Fibroblast of the aortic adventitia (primary cell): ENCODE data around the gene RWDD2A. TPM values are rescaled to one million over a fixed set of nuclear protein-coding genes. Genes with fewer than 3 reads are reported as not detected.

ENCODE experiments used
- DNase-seq: peaks from one replicate; pipeline ENCODE4 v3.0.0-alpha.2; 2010; ENCODE audit warnings: low read depth
- H3K4me3 ChIP-seq: 2 replicates; pipeline ENCODE4 v1.5.1; 2011; ENCODE audit warnings: low read depth, mild to moderate bottlenecking, control low read depth, low read length, moderate library complexity
- total RNA-seq: library from RNA; depleted of rRNA; stranded (reverse); fragments of >200 nt; gene quantifications from 2 replicates; pipeline ENCODE4 v1.2.3, GENCODE V29; 2012; ENCODE audit warnings: low replicate concordance
- TF ChIP-seq, protein P1 (sequence below): IDR thresholded peaks from 2 replicates; pipeline ENCODE4 v1.5.1; 2011; ENCODE audit warnings: mild to moderate bottlenecking, low read length, control low read depth, inconsistent platforms; ENCODE audit not compliant: insufficient read depth

The RWDD2A gene
- total RNA-seq, 1 donor = 4.2 TPM

DNA sequence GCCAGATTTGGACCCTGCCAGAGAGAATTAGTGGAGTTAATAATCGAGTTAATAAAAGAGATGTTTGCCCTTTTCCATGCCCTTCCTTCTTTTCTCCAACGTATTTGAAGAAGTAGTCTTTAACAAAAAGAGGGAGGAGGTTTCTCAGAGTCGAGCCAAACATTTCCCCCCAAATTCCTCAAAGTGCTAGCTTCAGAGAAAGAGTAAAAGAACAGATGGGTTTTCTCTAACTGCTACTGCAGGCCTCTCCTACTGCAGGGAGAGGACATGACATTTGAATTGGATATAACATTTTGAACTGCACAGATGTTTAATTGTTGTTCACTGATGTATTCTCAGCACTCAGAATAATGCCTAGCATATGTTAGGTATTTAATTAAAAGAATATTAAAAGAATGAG is 25.5 kb downstream of the RWDD2A start:
- H3K4me3 ChIP-seq = no peak overlapping the region
- DNase-seq = no peak
- TF ChIP-seq, protein P1, sequence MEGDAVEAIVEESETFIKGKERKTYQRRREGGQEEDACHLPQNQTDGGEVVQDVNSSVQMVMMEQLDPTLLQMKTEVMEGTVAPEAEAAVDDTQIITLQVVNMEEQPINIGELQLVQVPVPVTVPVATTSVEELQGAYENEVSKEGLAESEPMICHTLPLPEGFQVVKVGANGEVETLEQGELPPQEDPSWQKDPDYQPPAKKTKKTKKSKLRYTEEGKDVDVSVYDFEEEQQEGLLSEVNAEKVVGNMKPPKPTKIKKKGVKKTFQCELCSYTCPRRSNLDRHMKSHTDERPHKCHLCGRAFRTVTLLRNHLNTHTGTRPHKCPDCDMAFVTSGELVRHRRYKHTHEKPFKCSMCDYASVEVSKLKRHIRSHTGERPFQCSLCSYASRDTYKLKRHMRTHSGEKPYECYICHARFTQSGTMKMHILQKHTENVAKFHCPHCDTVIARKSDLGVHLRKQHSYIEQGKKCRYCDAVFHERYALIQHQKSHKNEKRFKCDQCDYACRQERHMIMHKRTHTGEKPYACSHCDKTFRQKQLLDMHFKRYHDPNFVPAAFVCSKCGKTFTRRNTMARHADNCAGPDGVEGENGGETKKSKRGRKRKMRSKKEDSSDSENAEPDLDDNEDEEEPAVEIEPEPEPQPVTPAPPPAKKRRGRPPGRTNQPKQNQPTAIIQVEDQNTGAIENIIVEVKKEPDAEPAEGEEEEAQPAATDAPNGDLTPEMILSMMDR = no peak

DNA sequence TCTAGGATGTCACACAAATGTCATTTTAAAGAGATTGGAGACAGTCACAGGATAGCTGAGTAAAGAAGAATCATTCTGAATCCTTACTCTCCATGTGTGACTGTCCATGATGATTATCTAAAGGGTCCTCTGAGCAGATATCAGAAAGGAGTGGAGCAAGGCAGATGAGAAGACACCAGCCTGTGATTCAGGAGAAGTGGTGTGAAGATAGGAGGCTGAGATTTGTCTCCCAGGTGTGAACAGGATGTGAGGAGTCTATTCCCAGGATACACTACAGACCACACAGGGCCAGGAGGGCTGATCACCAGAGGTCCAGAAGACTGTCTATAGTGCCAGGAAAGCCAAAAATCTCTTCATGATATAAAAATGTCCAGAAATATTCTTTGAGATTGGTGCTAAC is 27.0 kb downstream of the RWDD2A start:
- no peak overlapping the region for H3K4me3 ChIP-seq
- no peak for DNase-seq
- TF ChIP-seq, protein P1 = no peak

DNA sequence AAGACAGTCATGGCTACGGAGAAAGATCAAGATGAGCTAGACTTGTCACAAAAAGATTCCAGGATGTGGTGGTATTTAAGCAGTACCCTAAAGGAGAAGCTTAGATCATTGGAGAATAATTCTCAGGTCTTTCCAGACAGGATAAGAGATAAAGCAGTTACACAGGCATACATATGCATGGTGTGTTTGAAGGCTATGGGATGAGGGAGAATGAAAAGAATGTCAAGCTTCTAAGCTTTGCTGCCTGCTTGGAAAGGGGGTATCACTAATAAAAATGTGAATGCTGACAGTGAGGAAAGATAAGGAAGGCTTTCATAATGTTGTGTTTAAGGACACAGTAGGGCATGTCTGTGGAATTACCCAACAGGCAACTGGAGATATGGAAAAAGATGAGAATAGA is 28.1 kb downstream of the RWDD2A start:
- DNase-seq = peak; percentile 57
- TF ChIP-seq, protein P1 = no peak
- no peak overlapping the region for H3K4me3 ChIP-seq

DNA sequence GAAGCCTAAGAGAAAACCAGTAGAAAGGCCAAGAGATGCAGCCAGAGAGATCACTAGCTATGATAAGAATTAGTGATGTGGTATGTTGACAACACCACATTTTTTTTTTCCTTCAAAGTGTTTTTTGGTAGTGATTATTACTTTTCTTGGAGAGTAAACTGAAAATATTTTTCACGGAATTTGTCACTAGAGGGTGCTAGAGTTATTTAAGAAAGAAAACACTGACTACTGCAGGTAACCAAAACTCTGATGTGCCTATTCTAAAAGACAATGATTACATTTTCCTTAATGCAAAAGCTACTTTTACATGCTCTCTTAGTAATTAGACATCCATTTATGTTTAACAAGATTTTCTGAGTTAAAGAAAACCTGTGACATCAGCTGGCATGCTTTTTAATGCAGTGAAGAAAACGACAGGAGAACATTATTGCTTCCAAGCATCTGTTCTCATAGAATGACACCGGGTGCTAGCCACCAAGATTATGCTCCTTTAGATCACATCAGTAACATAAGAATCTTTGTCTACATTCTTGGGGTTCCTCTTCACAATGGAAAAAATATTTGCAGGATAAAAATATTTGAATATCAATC is 28.8 kb downstream of the RWDD2A start:
- peak; percentile 77 for DNase-seq
- no peak overlapping the region for H3K4me3 ChIP-seq
- TF ChIP-seq, protein P1 = peak; percentile 47

DNA sequence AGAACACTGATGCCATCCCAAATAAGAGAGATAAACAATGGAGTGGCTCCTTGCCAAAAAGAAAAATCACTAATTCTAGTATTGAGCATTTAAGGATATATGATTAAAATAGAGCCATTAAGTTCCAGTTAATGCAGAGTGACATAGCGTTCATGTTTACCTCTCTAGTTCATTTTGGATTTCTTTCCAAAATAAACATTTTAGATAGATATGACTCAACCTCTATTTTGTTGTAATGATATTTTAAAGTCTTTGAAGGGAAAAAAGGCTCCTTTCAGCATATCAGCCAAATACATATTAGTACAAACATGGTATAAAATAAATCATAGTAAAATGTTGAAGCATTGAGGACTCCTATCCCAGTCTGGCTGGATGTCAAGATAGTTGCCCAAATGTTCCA is 33.4 kb downstream of the RWDD2A start:
- no peak overlapping the region for H3K4me3 ChIP-seq
- DNase-seq = peak; percentile 15
- TF ChIP-seq, protein P1 = no peak

DNA sequence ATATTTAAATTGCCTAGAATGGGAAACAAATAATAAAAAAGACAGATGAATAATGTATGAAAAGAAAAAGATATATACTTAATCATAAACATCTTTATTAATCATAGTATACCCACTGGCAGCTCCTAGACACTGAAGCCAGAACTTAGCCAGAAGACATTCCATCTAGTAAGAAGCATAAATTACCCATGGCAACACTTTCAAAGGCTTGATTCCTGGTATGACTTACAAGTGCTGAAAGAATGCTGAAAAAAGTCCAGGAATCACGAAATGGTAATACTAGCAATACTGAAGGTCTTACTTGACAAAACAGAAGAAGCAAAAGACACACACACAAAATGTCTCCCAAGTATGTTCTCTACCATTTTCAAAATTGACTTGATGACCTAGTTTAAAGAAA is 38.0 kb downstream of the RWDD2A start:
- DNase-seq = peak; percentile 93
- TF ChIP-seq, protein P1 = no peak
- no peak overlapping the region for H3K4me3 ChIP-seq

DNA sequence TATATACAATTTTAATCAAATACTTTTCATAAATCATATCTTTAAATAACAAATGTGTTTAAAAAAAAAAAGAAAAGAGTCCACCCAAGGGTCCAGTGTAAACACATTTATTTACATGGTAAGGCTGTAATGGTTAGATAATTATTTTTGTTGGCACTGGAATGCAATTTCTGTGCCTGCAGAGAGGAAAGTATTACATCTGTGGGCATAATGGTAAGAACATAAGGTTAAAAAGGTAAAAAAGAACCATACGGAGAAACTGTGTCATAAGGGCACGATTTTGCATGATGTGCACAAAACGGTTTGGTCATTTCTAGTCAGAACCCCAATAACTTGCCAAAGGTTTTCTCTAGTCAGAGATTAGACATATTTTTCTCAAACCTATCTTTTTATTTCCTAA is 54.3 kb downstream of the RWDD2A start:
- no peak for DNase-seq
- no peak overlapping the region for H3K4me3 ChIP-seq
- TF ChIP-seq, protein P1 = no peak
